ENCODE measurements around the gene TSPEAR. TPM values are rescaled to one million over a fixed set of nuclear protein-coding genes. Genes with fewer than 3 reads are reported as not detected.

The TSPEAR gene
- total and polyA plus RNA-seq, 2 of the 13 experiments (the other 11 are each of a cell fraction or from before 2014, with no cell fraction given) = 0.07 to 0.32 TPM

GRCh38 chr21:44506279-44507255 lies 204.8 kb downstream of the TSPEAR start (continued):
- TF ChIP-seq ZNF318 (CRISPR knock-in tag; IDR thresholded peaks at IDR 0.05) = no peak; the same call in 1 of the 2 replicates
- TF ChIP-seq TCF7 (IDR thresholded peaks at IDR 0.05; ENCODE audit: low read depth) = no peak
- peak; percentile 72; the same call in 1 of the 2 replicates for TF ChIP-seq ZFP90 (CRISPR knock-in tag; IDR thresholded peaks at IDR 0.05; ENCODE audit: borderline replicate concordance)
- no peak for TF ChIP-seq SALL1 (CRISPR knock-in tag; IDR thresholded peaks at IDR 0.05)
- no peak for TF ChIP-seq RFXAP (CRISPR knock-in tag; IDR thresholded peaks at IDR 0.05; ENCODE audit: borderline replicate concordance)
- no peak for TF ChIP-seq MIER2 (CRISPR knock-in tag; IDR thresholded peaks at IDR 0.05)
- TF ChIP-seq PRMT3 (CRISPR knock-in tag; IDR thresholded peaks at IDR 0.05; ENCODE audit: borderline replicate concordance, low read depth) = no peak
- no peak for TF ChIP-seq ETS1 (CRISPR knock-in tag; IDR thresholded peaks at IDR 0.05)
- TF ChIP-seq, protein P1, sequence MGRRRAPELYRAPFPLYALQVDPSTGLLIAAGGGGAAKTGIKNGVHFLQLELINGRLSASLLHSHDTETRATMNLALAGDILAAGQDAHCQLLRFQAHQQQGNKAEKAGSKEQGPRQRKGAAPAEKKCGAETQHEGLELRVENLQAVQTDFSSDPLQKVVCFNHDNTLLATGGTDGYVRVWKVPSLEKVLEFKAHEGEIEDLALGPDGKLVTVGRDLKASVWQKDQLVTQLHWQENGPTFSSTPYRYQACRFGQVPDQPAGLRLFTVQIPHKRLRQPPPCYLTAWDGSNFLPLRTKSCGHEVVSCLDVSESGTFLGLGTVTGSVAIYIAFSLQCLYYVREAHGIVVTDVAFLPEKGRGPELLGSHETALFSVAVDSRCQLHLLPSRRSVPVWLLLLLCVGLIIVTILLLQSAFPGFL (CRISPR knock-in tag; IDR thresholded peaks at IDR 0.05) = no peak
- TF ChIP-seq POLR2AphosphoS5 (IDR thresholded peaks at IDR 0.05; ENCODE audit: low read depth, low read length) = no peak
- no peak for TF ChIP-seq ATF3 (CRISPR knock-in tag; IDR thresholded peaks at IDR 0.05)
- no peak for TF ChIP-seq ZFP36 (IDR thresholded peaks at IDR 0.05; ENCODE audit: borderline replicate concordance, low read depth, low read length, partially characterized antibody)
- TF ChIP-seq ZNF569 (CRISPR knock-in tag; IDR thresholded peaks at IDR 0.05; ENCODE audit: borderline replicate concordance) = no peak
- no peak for TF ChIP-seq PLRG1 (conservative IDR thresholded peaks at IDR 0.05)
- no peak for TF ChIP-seq ZNF383 (CRISPR knock-in tag; IDR thresholded peaks at IDR 0.05; ENCODE audit: borderline replicate concordance)
- TF ChIP-seq ZBTB38 (CRISPR knock-in tag; IDR thresholded peaks at IDR 0.05) = no peak
- TF ChIP-seq MYNN (CRISPR knock-in tag; IDR thresholded peaks at IDR 0.05; ENCODE audit: low read depth) = no peak
- TF ChIP-seq SRSF1 (optimal IDR thresholded peaks at IDR 0.05; ENCODE audit: low read depth, low read length) = no peak
- no peak for TF ChIP-seq CBFB (CRISPR knock-in tag; IDR thresholded peaks at IDR 0.05)
